A673 (cell line): ENCODE results near the gene KCND3.

ENCODE experiments used
- EZH2 ChIP-seq: fragments of 200-600 bp; sonication (generic); IDR thresholded peaks from 2 replicates; pipeline ENCODE4 v1.6.1; 2017; ENCODE audit warnings: borderline replicate concordance, low read depth, mild to moderate bottlenecking, mixed read lengths, antibody characterized with exemption, low read length; ENCODE audit not compliant: poor library complexity, severe bottlenecking
- TF ChIP-seq, protein P1 (sequence below): fragments of 300-800, 200-600 bp; sonication (generic); conservative IDR thresholded peaks from 2 replicates; pipeline ENCODE4 v1.5.1; 2017; ENCODE audit warnings: low read depth, mild to moderate bottlenecking, antibody characterized with exemption, low read length, moderate library complexity, mixed read lengths

DNA sequence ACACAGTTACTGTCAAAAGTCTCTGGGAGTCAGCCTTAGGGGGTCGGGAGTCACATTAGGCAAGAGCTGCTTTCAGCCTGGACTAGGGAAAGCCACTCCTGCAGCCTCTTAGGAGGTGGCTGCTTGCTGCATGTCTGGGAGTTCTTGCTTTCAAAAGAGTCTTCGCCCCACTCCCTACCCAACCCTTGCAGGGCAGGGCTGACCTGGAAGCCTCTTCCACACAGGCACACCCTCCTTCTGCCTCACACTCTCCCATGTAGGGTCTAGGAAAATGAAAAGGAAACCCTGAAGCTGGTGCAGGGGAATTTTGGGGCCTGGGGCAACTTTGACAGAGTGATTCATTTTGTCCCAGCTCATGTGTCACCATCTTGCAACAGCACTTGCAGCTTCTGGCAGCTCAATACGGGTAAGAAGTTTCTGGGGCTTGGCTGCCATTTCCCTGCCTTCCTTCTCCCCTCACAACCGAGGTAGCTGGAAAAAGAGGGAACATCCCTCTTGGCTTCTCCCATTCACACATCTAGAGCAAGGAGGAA, 37.3 kb downstream of the KCND3 start:
- TF ChIP-seq EZH2 = no peak
- TF ChIP-seq, protein P1, sequence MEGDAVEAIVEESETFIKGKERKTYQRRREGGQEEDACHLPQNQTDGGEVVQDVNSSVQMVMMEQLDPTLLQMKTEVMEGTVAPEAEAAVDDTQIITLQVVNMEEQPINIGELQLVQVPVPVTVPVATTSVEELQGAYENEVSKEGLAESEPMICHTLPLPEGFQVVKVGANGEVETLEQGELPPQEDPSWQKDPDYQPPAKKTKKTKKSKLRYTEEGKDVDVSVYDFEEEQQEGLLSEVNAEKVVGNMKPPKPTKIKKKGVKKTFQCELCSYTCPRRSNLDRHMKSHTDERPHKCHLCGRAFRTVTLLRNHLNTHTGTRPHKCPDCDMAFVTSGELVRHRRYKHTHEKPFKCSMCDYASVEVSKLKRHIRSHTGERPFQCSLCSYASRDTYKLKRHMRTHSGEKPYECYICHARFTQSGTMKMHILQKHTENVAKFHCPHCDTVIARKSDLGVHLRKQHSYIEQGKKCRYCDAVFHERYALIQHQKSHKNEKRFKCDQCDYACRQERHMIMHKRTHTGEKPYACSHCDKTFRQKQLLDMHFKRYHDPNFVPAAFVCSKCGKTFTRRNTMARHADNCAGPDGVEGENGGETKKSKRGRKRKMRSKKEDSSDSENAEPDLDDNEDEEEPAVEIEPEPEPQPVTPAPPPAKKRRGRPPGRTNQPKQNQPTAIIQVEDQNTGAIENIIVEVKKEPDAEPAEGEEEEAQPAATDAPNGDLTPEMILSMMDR = no peak
